Fibroblast of lung (primary cell): Measurements from ENCODE around the gene LPIN1. TPM values are rescaled to one million over a fixed set of nuclear protein-coding genes. Genes with fewer than 3 reads are reported as not detected.

ENCODE experiments used
- DNase-seq, 2 donors: peaks; one replicate each; pipeline versions ENCODE4 v3.0.0 to v3.0.0-alpha.2; 2010; ENCODE audit warnings: low read depth in 2 of 2
- H2AFZ ChIP-seq: 2 replicates; pipeline ENCODE4 v1.5.1; 2012; ENCODE audit warnings: low read length, control low read depth, inconsistent platforms
- H3K27ac ChIP-seq: 2 replicates; pipeline ENCODE4 v1.5.1; 2011; ENCODE audit warnings: low read length, control low read depth; ENCODE audit not compliant: insufficient read depth
- H3K27me3 ChIP-seq: 2 replicates; pipeline ENCODE4 v1.5.1; 2011; ENCODE audit warnings: mild to moderate bottlenecking, low read length; ENCODE audit not compliant: control insufficient read depth, insufficient read depth
- H3K36me3 ChIP-seq: 2 replicates; pipeline ENCODE4 v1.5.1; 2011; ENCODE audit warnings: low read length; ENCODE audit not compliant: control insufficient read depth, insufficient read depth
- H3K4me1 ChIP-seq: 2 replicates; pipeline ENCODE4 v1.5.1; 2011; ENCODE audit warnings: low read length; ENCODE audit not compliant: control insufficient read depth, insufficient read depth; ENCODE audit errors: extremely low read depth
- H3K4me2 ChIP-seq: 2 replicates; pipeline ENCODE4 v1.5.1; 2011; ENCODE audit warnings: low read length, control low read depth; ENCODE audit not compliant: insufficient read depth; ENCODE audit errors: extremely low read depth
- H3K4me3 ChIP-seq, 4 experiments: fragments of 200-600 bp in 1 of 4; sonication (generic) in 1 of 4; replicated peaks in 1 of 4; 2 replicates each; pipeline ENCODE4 v1.5.1; 2011 to 2016; ENCODE audit warnings: low read length in 4 of 4, low read depth in 3 of 4, mild to moderate bottlenecking in 3 of 4, control low read depth in 2 of 4, inconsistent platforms in 1 of 4, mixed read lengths in 1 of 4; ENCODE audit not compliant: insufficient read depth in 1 of 4; ENCODE audit errors: control extremely low read depth in 1 of 4
- H3K79me2 ChIP-seq: 2 replicates; pipeline ENCODE4 v1.5.1; 2012; ENCODE audit warnings: mild to moderate bottlenecking, low read length, inconsistent platforms; ENCODE audit not compliant: control insufficient read depth, insufficient read depth
- H3K9ac ChIP-seq: 2 replicates; pipeline ENCODE4 v1.5.1; 2011; ENCODE audit warnings: mild to moderate bottlenecking, low read length, control low read depth; ENCODE audit not compliant: insufficient read depth
- H3K9me3 ChIP-seq: 2 replicates; pipeline ENCODE4 v1.5.1; 2012; ENCODE audit warnings: low read depth, low read length; ENCODE audit not compliant: control insufficient read depth, insufficient read depth
- H4K20me1 ChIP-seq: 2 replicates; pipeline ENCODE4 v1.5.1; 2011; ENCODE audit warnings: low read length; ENCODE audit not compliant: control insufficient read depth, insufficient read depth; ENCODE audit errors: extremely low read depth
- EZH2 ChIP-seq: IDR thresholded peaks from 2 replicates; pipeline ENCODE4 v1.5.1; 2012; ENCODE audit warnings: low read length, control low read depth, mild to moderate bottlenecking; ENCODE audit errors: missing control alignments
- polyA plus RNA-seq, 2 donors: library from polyadenylated mRNA; depleted of rRNA in 1 of 2; stranded (reverse) in 1 of 2; unstranded in 1 of 2; fragments of >200 nt; gene quantifications; 2 replicates each; pipeline ENCODE4 v1.2.1, GENCODE V29; 2011 to 2012; ENCODE audit warnings: missing spikeins in 1 of 2
- total RNA-seq: library from RNA; depleted of rRNA; stranded (reverse); fragments of >200 nt; gene quantifications from 2 replicates; pipeline ENCODE4 v1.2.1, GENCODE V29; 2014
- TF ChIP-seq, protein P1 (sequence below), 2 donors: IDR thresholded peaks in 1 of 2; conservative IDR thresholded peaks in 1 of 2; 1 replicate in 1 of 2; 2 replicates in 1 of 2; pipeline ENCODE4 v1.5.1; 2011 to 2012; ENCODE audit warnings: low read length in 2 of 2, control low read depth in 1 of 2, inconsistent platforms in 1 of 2, low read depth in 1 of 2, mild to moderate bottlenecking in 1 of 2

The LPIN1 gene
- total and polyA plus RNA-seq, 2 donors (not counting 1 experiment from before 2014, with no cell fraction given) = 87.8 to 205 TPM

GRCh38 chr2:11786191-11786590 is 39.8 kb downstream of the LPIN1 start:
- Histone ChIP-seq H3K36me3 (peaks cover 43% of the 10 kb centered on the region), H3K9me3 (no peaks in the 10 kb centered on the region), H4K20me1 (no peaks in the 10 kb centered on the region), H3K27ac (no peak overlapping the region), H3K79me2 (peaks cover 2% of the 10 kb centered on the region), H2AFZ (no peak overlapping the region), H3K4me3 (no peak overlapping the region), H3K27me3 (no peaks in the 10 kb centered on the region), H3K4me1 (peaks cover 4% of the 10 kb centered on the region), H3K9ac (no peak overlapping the region), H3K4me2 (no peak overlapping the region)
- no peak for DNase-seq
- TF ChIP-seq, protein P1, sequence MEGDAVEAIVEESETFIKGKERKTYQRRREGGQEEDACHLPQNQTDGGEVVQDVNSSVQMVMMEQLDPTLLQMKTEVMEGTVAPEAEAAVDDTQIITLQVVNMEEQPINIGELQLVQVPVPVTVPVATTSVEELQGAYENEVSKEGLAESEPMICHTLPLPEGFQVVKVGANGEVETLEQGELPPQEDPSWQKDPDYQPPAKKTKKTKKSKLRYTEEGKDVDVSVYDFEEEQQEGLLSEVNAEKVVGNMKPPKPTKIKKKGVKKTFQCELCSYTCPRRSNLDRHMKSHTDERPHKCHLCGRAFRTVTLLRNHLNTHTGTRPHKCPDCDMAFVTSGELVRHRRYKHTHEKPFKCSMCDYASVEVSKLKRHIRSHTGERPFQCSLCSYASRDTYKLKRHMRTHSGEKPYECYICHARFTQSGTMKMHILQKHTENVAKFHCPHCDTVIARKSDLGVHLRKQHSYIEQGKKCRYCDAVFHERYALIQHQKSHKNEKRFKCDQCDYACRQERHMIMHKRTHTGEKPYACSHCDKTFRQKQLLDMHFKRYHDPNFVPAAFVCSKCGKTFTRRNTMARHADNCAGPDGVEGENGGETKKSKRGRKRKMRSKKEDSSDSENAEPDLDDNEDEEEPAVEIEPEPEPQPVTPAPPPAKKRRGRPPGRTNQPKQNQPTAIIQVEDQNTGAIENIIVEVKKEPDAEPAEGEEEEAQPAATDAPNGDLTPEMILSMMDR (conservative IDR thresholded peaks at IDR 0.05 in 1 of 2, IDR thresholded peaks at IDR 0.05 in 1 of 2; ENCODE audit: low read depth in 1 of 2, low read length in 2 of 2) = no peak
- no peak for TF ChIP-seq EZH2

DNA sequence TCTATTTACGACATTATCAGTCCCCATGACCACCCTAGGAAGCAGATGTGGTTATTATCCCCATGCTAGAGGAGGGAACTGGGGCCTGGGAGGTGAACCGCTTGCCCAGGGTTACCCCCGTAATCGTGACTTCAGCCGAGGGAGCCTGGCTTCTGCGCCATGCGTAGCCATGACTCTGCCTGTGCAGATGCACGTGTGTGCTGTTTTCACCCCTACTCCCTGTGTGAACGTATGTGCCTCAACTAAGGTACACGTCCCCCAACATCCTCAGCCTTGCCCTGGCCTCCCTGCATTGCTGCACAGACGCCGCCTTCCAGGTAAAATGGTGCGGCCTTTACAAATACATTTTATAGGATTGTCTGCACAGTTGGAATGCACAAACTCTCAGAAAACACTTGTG is 40.2 kb downstream of the LPIN1 start:
- Histone ChIP-seq H3K79me2 (peaks cover 2% of the 10 kb centered on the region), H3K27ac (no peak overlapping the region), H3K9ac (no peak overlapping the region), H2AFZ (no peak overlapping the region), H3K27me3 (no peaks in the 10 kb centered on the region), H4K20me1 (no peaks in the 10 kb centered on the region), H3K36me3 (peaks cover 41% of the 10 kb centered on the region), H3K9me3 (no peaks in the 10 kb centered on the region), H3K4me2 (no peak overlapping the region), H3K4me3 (no peak overlapping the region), H3K4me1 (peaks cover 4% of the 10 kb centered on the region)
- DNase-seq = no peak
- TF ChIP-seq, protein P1 (conservative IDR thresholded peaks at IDR 0.05 in 1 of 2, IDR thresholded peaks at IDR 0.05 in 1 of 2; ENCODE audit: low read depth in 1 of 2, low read length in 2 of 2) = no peak
- TF ChIP-seq EZH2 = no peak

DNA sequence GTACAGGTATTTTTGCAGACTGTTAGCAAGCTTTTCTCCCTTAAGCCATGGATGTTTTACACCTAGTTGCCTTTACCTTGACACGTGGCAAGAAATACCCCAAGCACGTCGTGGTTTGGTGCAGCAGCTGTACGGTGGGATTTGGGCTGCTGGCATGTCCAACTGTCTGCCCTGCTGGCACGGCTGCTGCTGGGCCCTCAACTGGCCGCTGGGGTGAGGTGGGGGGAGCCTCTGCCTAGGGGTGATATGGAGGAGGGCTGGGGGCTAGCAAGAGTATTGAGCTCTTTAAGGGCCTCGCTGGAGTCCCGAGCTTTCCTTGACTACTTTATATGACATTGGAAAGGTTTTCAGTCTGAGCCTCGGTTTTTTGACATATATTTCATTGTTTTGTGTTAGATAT is 41.6 kb downstream of the LPIN1 start:
- H3K4me2 ChIP-seq = no peak overlapping the region
- DNase-seq = no peak
- H3K79me2 ChIP-seq = peaks cover 2% of the 10 kb centered on the region
- TF ChIP-seq, protein P1 (conservative IDR thresholded peaks at IDR 0.05 in 1 of 2, IDR thresholded peaks at IDR 0.05 in 1 of 2; ENCODE audit: low read depth in 1 of 2, low read length in 2 of 2) = no peak
- no peaks in the 10 kb centered on the region for H4K20me1 ChIP-seq
- no peak overlapping the region for H3K4me3 ChIP-seq
- no peaks in the 10 kb centered on the region for H3K27me3 ChIP-seq
- no peak overlapping the region for H2AFZ ChIP-seq
- peaks cover 43% of the 10 kb centered on the region for H3K36me3 ChIP-seq
- H3K27ac ChIP-seq = no peak overlapping the region
- peaks cover 4% of the 10 kb centered on the region for H3K4me1 ChIP-seq
- H3K9me3 ChIP-seq = no peaks in the 10 kb centered on the region
- no peak overlapping the region for H3K9ac ChIP-seq
